K562 (cell line): ENCODE results near the gene RCL1. TPM values are rescaled to one million over a fixed set of nuclear protein-coding genes. Genes with fewer than 3 reads are reported as not detected.

Experiments
- ATAC-seq: fragments of 200-7000 bp; cut with Tn5 transposase; 3 replicates; pipeline ENCODE4 v1.9.1; 2020; ENCODE audit warnings: moderate library complexity
- BruUV-seq: library from RNA; stranded (reverse); fragments of 400-500 nt; replicated peaks from 2 replicates; lab custom pipeline; 2021; lab: Mats Ljungman, UMichigan
- CTCF ChIA-PET: fragments of 300-600 bp; formaldehyde crosslinking; extraction: SDS; loops from one replicate; lab custom pipeline; 2021; ENCODE audit warnings: low intra/inter-chr PET ratio; lab: Yijun Ruan, JAX
- POLR2A ChIA-PET: fragments of 300-600, 350-650 bp; sonication (Branson Sonifier 250); formaldehyde crosslinking; extraction: SDS; loops from one replicate; lab custom pipeline; 2021; ENCODE audit warnings: antibody characterized with exemption, inconsistent platforms; lab: Yijun Ruan, JAX
- DNase-seq, 4 experiments: peaks; one replicate each; pipeline versions ENCODE4 v3.0.0 to v3.0.0-alpha.2; 2011 to 2018; ENCODE audit warnings: low spot score in 3 of 4, mixed read lengths in 3 of 4; ENCODE audit errors: extremely low read depth in 1 of 4
- FAIRE-seq: peaks from 2 replicates; lab custom pipeline; 2011; peaks lifted over from hg19 to GRCh38; lab: Jason Lieb, UNC
- H2AFZ ChIP-seq: 2 replicates; pipeline ENCODE4 v1.6.0; 2011; ENCODE audit warnings: low read depth, low read length, control low read depth, inconsistent platforms
- H3K27ac ChIP-seq: fragments of 200-600 bp; 3 replicates; pipeline ENCODE4 v1.8.0; 2011; ENCODE audit warnings: low read depth, mild to moderate bottlenecking, control low read depth, inconsistent platforms, low read length, moderate library complexity, mixed read lengths; ENCODE audit errors: extremely low read depth
- H3K27me3 ChIP-seq, 2 experiments: fragments of 300-600 bp in 1 of 2; 2 replicates in 1 of 2; 3 replicates in 1 of 2; pipeline versions ENCODE4 v1.6.0 to v1.8.0; 2011; ENCODE audit warnings: inconsistent platforms in 2 of 2, low read length in 2 of 2, mild to moderate bottlenecking in 1 of 2, mixed read lengths in 1 of 2, moderate library complexity in 1 of 2; ENCODE audit not compliant: control insufficient read depth in 2 of 2, insufficient read depth in 2 of 2
- H3K36me3 ChIP-seq: fragments of 300-600 bp; 3 replicates; pipeline ENCODE4 v1.8.0; 2011; ENCODE audit warnings: mild to moderate bottlenecking, low read length, inconsistent platforms; ENCODE audit not compliant: control insufficient read depth, insufficient read depth
- H3K4me1 ChIP-seq, 2 experiments: fragments of 200-600 bp in 1 of 2; replicated peaks in 1 of 2; 2 replicates in 1 of 2; 3 replicates in 1 of 2; pipeline versions ENCODE4 v1.5.1 to v1.8.0; 2011; ENCODE audit warnings: inconsistent platforms in 2 of 2, low read length in 2 of 2, mild to moderate bottlenecking in 1 of 2, mixed read lengths in 1 of 2, moderate library complexity in 1 of 2; ENCODE audit not compliant: control insufficient read depth in 2 of 2, insufficient read depth in 2 of 2
- H3K4me2 ChIP-seq: 2 replicates; pipeline ENCODE4 v1.6.1; 2011; ENCODE audit warnings: low read length, control low read depth, inconsistent platforms, mixed read lengths; ENCODE audit not compliant: insufficient read depth
- H3K4me3 ChIP-seq: fragments of 200-600 bp; sonication (generic), shearing (Covaris generic); 2 replicates; pipeline ENCODE4 v1.5.1; 2016; ENCODE audit warnings: control low read depth, inconsistent platforms
- H3K79me2 ChIP-seq: fragments of 200-600 bp; 3 replicates; pipeline ENCODE4 v1.8.0; 2011; ENCODE audit warnings: low read length, inconsistent platforms; ENCODE audit not compliant: control insufficient read depth, insufficient read depth
- H3K9ac ChIP-seq, 2 experiments: 2 replicates each; pipeline versions ENCODE4 v1.6.0 to v1.6.1; 2011; ENCODE audit warnings: low read depth in 2 of 2, low read length in 2 of 2, control low read depth in 1 of 2, inconsistent platforms in 1 of 2, mild to moderate bottlenecking in 1 of 2, mixed read lengths in 1 of 2; ENCODE audit not compliant: insufficient read depth in 1 of 2
- H3K9me1 ChIP-seq: one replicate; pipeline ENCODE4 v1.6.0; 2011; ENCODE audit warnings: inconsistent platforms, mild to moderate bottlenecking, low read length, moderate library complexity; ENCODE audit not compliant: control insufficient read depth, insufficient read depth
- H3K9me3 ChIP-seq: replicated peaks from 2 replicates; pipeline ENCODE4 v1.5.1; 2011; ENCODE audit warnings: low read depth, low read length, inconsistent platforms; ENCODE audit not compliant: control insufficient read depth, insufficient read depth
- H4K20me1 ChIP-seq: replicated peaks from 2 replicates; pipeline ENCODE4 v1.6.1; 2011; ENCODE audit warnings: low read length, inconsistent platforms, mixed read lengths; ENCODE audit not compliant: control insufficient read depth, insufficient read depth
- CEBPZ ChIP-seq: fragments of 150-350 bp; IDR thresholded peaks from 2 replicates; pipeline ENCODE4 v1.6.1; 2014; ENCODE audit warnings: low read depth, mild to moderate bottlenecking, low read length, borderline replicate concordance
- E4F1 ChIP-seq: fragments of 250-450 bp; sonication (Bioruptor Pico); IDR thresholded peaks from 2 replicates; pipeline ENCODE4 v1.5.0; 2021; ENCODE audit warnings: mild to moderate bottlenecking, borderline replicate concordance
- GTF2F1 ChIP-seq: IDR thresholded peaks from 2 replicates; pipeline ENCODE4 v1.6.1; 2011; ENCODE audit warnings: low read depth, low read length, improper control_type of control experiment
- JUNB ChIP-seq: fragments of 450-650 bp; formaldehyde crosslinking; conservative IDR thresholded peaks from 2 replicates; pipeline ENCODE4 v1.4.0; 2020; ENCODE audit warnings: mild to moderate bottlenecking
- MNT ChIP-seq, 2 experiments: fragments of 450-650 bp; conservative IDR thresholded peaks; 2 replicates each; pipeline ENCODE4 v1.6.1; 2017; ENCODE audit warnings: mild to moderate bottlenecking in 2 of 2, moderate library complexity in 2 of 2
- NONO ChIP-seq, 2 experiments: fragments of 200-400 bp in 1 of 2; fragments of 450-650 bp in 1 of 2; formaldehyde crosslinking in 1 of 2; IDR thresholded peaks; 2 replicates each; pipeline ENCODE4 v1.6.1; 2017; ENCODE audit warnings: low read depth in 2 of 2, mild to moderate bottlenecking in 2 of 2, moderate library complexity in 2 of 2, low read length in 1 of 2
- NUFIP1 ChIP-seq: fragments of 450-650 bp; IDR thresholded peaks from 2 replicates; pipeline ENCODE4 v1.6.1; 2018; ENCODE audit not compliant: partially characterized antibody
- SLC30A9 ChIP-seq: fragments of 250-450 bp; sonication (Bioruptor Pico); IDR thresholded peaks from 2 replicates; pipeline ENCODE4 v1.8.0; 2022; ENCODE audit warnings: mild to moderate bottlenecking, moderate library complexity
- SRSF9 ChIP-seq: fragments of 200-400 bp; formaldehyde crosslinking; IDR thresholded peaks from 2 replicates; pipeline ENCODE4 v1.6.1; 2017; ENCODE audit warnings: low read depth, low read length, borderline replicate concordance
- ZFP36 ChIP-seq: fragments of 150-350 bp; IDR thresholded peaks from 2 replicates; pipeline ENCODE4 v1.6.1; 2018; ENCODE audit warnings: low read length, low read depth; ENCODE audit not compliant: partially characterized antibody
- ZNF143 ChIP-seq: sonication (generic); formaldehyde crosslinking; IDR thresholded peaks from 2 replicates; pipeline ENCODE4 v1.9.0; 2022; ENCODE audit warnings: mild to moderate bottlenecking, missing genetic modification reagents
- ZNF324 ChIP-seq: fragments of 250-450 bp; sonication (Bioruptor Pico); IDR thresholded peaks from 2 replicates; pipeline ENCODE4 v1.4.0; 2020; ENCODE audit warnings: mild to moderate bottlenecking
- ZNF76 ChIP-seq: fragments of 250-450 bp; sonication (Bioruptor Pico); IDR thresholded peaks from 2 replicates; pipeline ENCODE4 v1.4.0; 2020; ENCODE audit warnings: mild to moderate bottlenecking, moderate library complexity, borderline replicate concordance
- WGBS: fragments of 100-300 bp; shearing (Covaris generic); methylation state at CpG from one replicate; pipeline ENCODE4 v1.1.6; 2016; ENCODE audit warnings: low coverage, mixed read lengths; ENCODE audit not compliant: insufficient coverage; ENCODE audit errors: missing lambda C conversion rate; 5-methylcytosine and 5-hydroxymethylcytosine counted together
- in situ Hi-C: fragments of 300-500 bp; cut with MboI; formaldehyde crosslinking; loops from 4 replicates; pipeline ENCODE4 v1.15.0; 2018; ENCODE audit warnings: inconsistent platforms, mixed read lengths
- intact Hi-C: fragments of 100-400 bp; cut with micrococcal nuclease; formaldehyde crosslinking; loops from 2 replicates; pipeline ENCODE4 v1.14.2; 2022
- polyA plus RNA-seq, 8 experiments: library from polyadenylated mRNA; depleted of rRNA in 4 of 8; stranded (reverse) in 5 of 8; unstranded in 3 of 8; fragments of >200 nt; fragmentation: Nextera tagmentation in 2 of 8; fragmentation: Illumina TruSeq in 1 of 8; extraction: Ambion mirVana in 2 of 8; extraction: Trizol in 1 of 8; gene quantifications; 2 replicates each; pipeline versions ENCODE4 v1.2.1 to v1.2.3, GENCODE V29; 2011 to 2014; ENCODE audit warnings: inconsistent platforms in 1 of 8, missing spikeins in 1 of 8
- total RNA-seq, 7 experiments: library from RNA; depleted of rRNA in 6 of 7; stranded (reverse); fragments of >200 nt in 6 of 7; fragmentation: Illumina TruSeq in 2 of 7; extraction: Trizol in 2 of 7; gene quantifications; 2 replicates each; pipeline versions ENCODE4 v1.2.1 to v1.2.3, GENCODE V29; 2011 to 2021; ENCODE audit warnings: low replicate concordance in 1 of 7

The RCL1 gene
- total and polyA plus RNA-seq, 9 of the 15 experiments (the other 6 are each of a cell fraction or from before 2014, with no cell fraction given), result 24.0 to 67.7 (median 38.6) TPM

- no peak overlapping the region for H2AFZ ChIP-seq
- in situ Hi-C loops, result no loop called here
- ATAC-seq (no peak), DNase-seq (peak in 1 of 4 experiments; percentile 41), FAIRE-seq (no peak)
- peak overlapping the region; percentile 75 for H3K4me2 ChIP-seq
- H3K4me1 ChIP-seq, result peaks cover 10 to 21% of the 10 kb centered on the region in 2 experiments; a peak in 4 of 5 replicates
- H3K36me3 ChIP-seq, result peaks cover 15% of the 10 kb centered on the region
- ChIA-PET POLR2A (interaction anchor here (0.6 to 2.6 kb wide), 7 partner anchors 17 to 94 kb away, joined by 3 to 14 read pairs (median 3); no protein-coding TSS in a partner anchor), CTCF (no interaction called here)
- H3K79me2 ChIP-seq, result peaks cover 60% of the 10 kb centered on the region
- BruUV-seq, result no TSS peak
- peak overlapping the region; percentile 91 for H3K27ac ChIP-seq
- WGBS, result under 1% methylated on average over 17 of the region's 23 CpGs
- H3K9ac ChIP-seq, result peak overlapping the region; percentile 81 to 91
- intact Hi-C loops, result loop anchor here (10.0 kb wide), 1 partner anchor 131 kb away; no protein-coding TSS in a partner anchor
- H3K27me3 ChIP-seq, result no peaks in the 10 kb centered on the region
- H3K4me3 ChIP-seq, result peak overlapping the region; percentile 91
- no peaks in the 10 kb centered on the region for H4K20me1 ChIP-seq
- H3K9me3 ChIP-seq, result peaks cover 7% of the 10 kb centered on the region; the same call in 1 of the 2 replicates
- no peaks in the 10 kb centered on the region for H3K9me1 ChIP-seq
- TF ChIP-seq SLC30A9 (CRISPR knock-in tag) (no peak), ZNF76 (CRISPR knock-in tag) (no peak), NUFIP1 (no peak), ZFP36 (no peak), JUNB (no peak), GTF2F1 (no peak), ZNF143 (CRISPR knock-in tag) (no peak), CEBPZ (no peak), NONO (IDR thresholded peaks at IDR 0.05; ENCODE audit: low read depth in 2 of 2, low read length in 1 of 2) (no peak), ZNF324 (CRISPR knock-in tag) (no peak), E4F1 (CRISPR knock-in tag) (no peak), SRSF9 (no peak), MNT (conservative IDR thresholded peaks at IDR 0.05) (peak in 1 of 2 experiments; percentile 78; a peak in 1 of 4 replicates)
These were observed 983 bp downstream of the RCL1 start for GRCh38 chr9:4793459-4794395.
